ENCODE measurements around the gene ACP1.
A peak's percentile ranks its signal among the peaks of the same experiment; 100 is the strongest.

The ACP1 gene

GRCh38 chr2:284896-285492 is 20.2 kb downstream of the ACP1 start:
- DNase-seq (ENCODE audit: low read depth in 2 of 2): peak; percentile 35 to 44
- no peak for TF ChIP-seq CTCF (IDR thresholded peaks at IDR 0.05; ENCODE audit: low read depth, low read length)
- no peak overlapping the region for H3K4me3 ChIP-seq (replicated peaks in 1 of 2; ENCODE audit: low read depth in 2 of 2, low read length in 2 of 2)

- TF ChIP-seq CTCF (IDR thresholded peaks at IDR 0.05; ENCODE audit: low read depth, low read length): no peak
- H3K4me3 ChIP-seq (replicated peaks in 1 of 2; ENCODE audit: low read depth in 2 of 2, low read length in 2 of 2): no peak overlapping the region
- DNase-seq (ENCODE audit: low read depth in 2 of 2): peak; percentile 72 to 75
These were observed 20.8 kb downstream of the ACP1 start for GRCh38 chr2:285531-285930.

GRCh38 chr2:286035-286434 is 21.3 kb downstream of the ACP1 start:
- H3K4me3 ChIP-seq (replicated peaks in 1 of 2; ENCODE audit: low read depth in 2 of 2, low read length in 2 of 2): no peak overlapping the region
- DNase-seq (ENCODE audit: low read depth in 2 of 2): no peak
- no peak for TF ChIP-seq CTCF (IDR thresholded peaks at IDR 0.05; ENCODE audit: low read depth, low read length)

- no peak for TF ChIP-seq CTCF (IDR thresholded peaks at IDR 0.05; ENCODE audit: low read depth, low read length)
These were observed 22.1 kb downstream of the ACP1 start for GRCh38 chr2:286774-287392.

GRCh38 chr2:287471-287885 is 22.7 kb downstream of the ACP1 start:
- TF ChIP-seq CTCF (IDR thresholded peaks at IDR 0.05; ENCODE audit: low read depth, low read length): no peak
- DNase-seq (ENCODE audit: low read depth in 2 of 2): peak; percentile 23 to 46
- peak overlapping the region; percentile 3 to 14 for H3K4me3 ChIP-seq (replicated peaks in 1 of 2; ENCODE audit: low read depth in 2 of 2, low read length in 2 of 2)

More at GRCh38 chr2:286774-287392, 22.1 kb downstream of the ACP1 start:
- H3K4me3 ChIP-seq (replicated peaks in 1 of 2; ENCODE audit: low read depth in 2 of 2, low read length in 2 of 2): no peak overlapping the region
- DNase-seq (ENCODE audit: low read depth in 2 of 2): peak in 1 of 2 donors; percentile 20

- DNase-seq (ENCODE audit: low read depth in 2 of 2): peak in 1 of 2 donors; percentile 12
- H3K4me3 ChIP-seq (replicated peaks in 1 of 2; ENCODE audit: low read depth in 2 of 2, low read length in 2 of 2): peak within 1 kb of the TSS; percentile 3 to 14
- TF ChIP-seq CTCF (IDR thresholded peaks at IDR 0.05; ENCODE audit: low read depth, low read length): no peak
These were observed 23.4 kb downstream of the ACP1 start, which contains the start of gene ALKAL2 for GRCh38 chr2:287911-288757. Gene ALKAL2 (minus strand): TSS chr2:288091. CDS start chr2:287835, 256 bp downstream.
